RCC 7860 (cell line): ENCODE data around the gene RDX.

Experiments
- DNase-seq: peaks from one replicate; pipeline ENCODE4 v3.0.0-alpha.2; 2015; ENCODE audit warnings: low spot score
- FAIRE-seq: peaks from 2 replicates; lab custom pipeline; 2012; peaks lifted over from hg19 to GRCh38; lab: Jason Lieb, UNC

Gene RDX

DNA sequence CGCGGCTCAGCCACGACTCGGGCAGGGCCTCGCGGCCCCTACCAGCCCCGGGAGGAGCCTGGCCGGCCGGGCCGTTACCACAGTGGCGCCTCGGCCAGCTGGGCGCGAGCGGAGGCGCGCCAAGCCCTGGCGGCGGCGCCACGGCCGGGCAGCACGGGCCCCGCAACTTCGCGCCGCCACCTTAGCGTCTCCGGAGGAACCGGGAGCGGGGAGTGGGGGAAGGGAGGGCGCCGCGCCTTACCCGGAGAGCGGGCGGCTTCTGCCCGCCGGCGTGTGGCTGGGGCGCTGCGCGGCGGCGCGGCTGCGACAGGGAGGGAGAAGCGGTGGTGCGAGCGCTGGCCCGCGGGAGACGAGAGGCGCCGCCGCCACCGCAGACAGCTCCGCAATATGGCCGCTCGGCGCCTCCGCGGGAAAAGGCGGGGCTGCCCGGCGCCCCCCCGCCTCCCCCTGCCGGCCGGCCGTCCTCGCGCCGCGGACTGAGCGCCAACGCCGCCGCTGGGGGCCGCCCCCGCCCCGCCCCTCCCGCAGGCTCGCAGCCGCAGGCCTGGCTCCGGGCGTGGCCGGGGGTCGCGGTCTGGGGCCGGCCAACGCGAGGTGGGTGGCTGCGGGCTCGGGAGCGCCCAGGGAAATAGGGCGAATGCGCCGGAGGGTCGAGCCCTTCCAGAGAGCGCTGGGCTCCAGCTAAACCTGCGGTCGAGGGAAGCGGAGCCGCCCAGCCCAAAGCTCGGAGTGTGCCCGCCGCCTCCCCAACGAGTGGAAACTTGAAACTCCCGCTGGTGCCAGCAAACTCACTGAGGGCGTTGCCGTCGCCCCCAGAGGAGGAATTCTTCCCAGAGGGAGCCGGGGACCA, at the start of gene RDX:
RDX (minus strand) TSS at position 389 of the 850 bp plus-strand sequence. CDS start 16,922 bp downstream, outside the sequence.
- FAIRE-seq = peak; percentile 55
- DNase-seq = peak; percentile 77

DNA sequence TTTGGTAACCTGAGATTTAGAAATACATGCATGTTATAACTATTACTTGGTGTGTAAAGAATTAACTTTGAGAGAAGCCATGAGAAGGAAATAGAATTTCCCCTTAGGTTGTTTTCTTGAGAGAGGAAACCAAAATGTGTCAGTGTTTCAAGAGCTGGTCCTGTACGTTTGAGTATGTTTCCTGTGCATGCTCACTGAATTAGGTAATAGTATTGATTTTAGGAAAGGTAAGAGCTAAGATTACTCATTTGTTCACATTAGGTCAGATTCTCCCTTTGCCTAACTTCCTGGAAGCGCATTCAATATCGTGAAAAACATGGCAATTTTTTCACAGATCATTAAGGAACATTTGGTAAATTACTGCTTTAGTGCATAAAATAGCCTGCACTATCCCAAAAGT, 49.3 kb upstream of the RDX start:
- DNase-seq = no peak
- FAIRE-seq = no peak

DNA sequence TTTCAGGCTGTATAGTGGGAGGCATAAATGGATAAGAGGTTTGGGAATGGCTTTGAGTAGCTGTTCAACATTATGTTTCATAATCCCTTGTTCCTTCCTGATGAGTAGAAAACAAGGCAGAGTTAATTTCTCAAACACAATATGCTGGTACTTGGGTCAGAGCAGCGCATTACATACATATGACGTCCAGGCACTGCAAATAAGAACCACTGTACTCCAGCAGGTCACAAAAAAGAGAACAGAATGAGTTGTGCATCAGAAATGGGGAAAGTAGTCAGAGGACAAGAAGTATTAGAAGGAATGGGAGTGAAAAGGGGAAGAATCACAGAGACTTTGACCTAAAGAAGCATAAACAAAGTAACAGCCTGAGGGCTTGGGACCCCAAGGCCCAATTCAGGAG, 44.0 kb upstream of the RDX start:
- FAIRE-seq (no peak), DNase-seq (no peak)

- no peak for FAIRE-seq
- DNase-seq = no peak
Measured at GRCh38 chr11:110339456-110340250, 43.2 kb upstream of the RDX start.

DNA sequence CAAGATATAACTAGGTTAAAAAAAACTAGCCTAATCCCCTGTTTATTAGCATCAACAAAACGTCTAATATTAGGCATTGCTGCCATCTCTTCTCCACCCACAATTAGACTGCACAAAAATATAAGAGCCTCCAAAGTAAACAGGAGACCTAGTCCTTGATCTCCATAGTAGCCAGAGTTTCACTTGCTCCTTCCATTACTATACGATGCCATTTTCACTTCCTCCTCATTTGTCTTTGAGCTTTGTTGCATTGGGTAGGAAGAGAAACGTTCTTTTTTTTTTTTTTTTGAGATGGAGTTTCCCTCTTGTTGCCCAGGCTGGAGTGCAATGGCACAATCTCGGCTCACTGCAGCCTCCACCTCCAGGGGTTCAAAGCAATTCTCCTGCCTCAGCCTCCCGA, 42.3 kb upstream of the RDX start:
- FAIRE-seq (no peak), DNase-seq (no peak)

- FAIRE-seq (peak; percentile 80), DNase-seq (peak; percentile 89)
Measured at GRCh38 chr11:110337570-110338193, 41.3 kb upstream of the RDX start.

GRCh38 chr11:110336054-110336453, 39.6 kb upstream of the RDX start:
- no peak for FAIRE-seq
- no peak for DNase-seq

GRCh38 chr11:110335358-110335757, 38.9 kb upstream of the RDX start:
- FAIRE-seq (peak; percentile 78), DNase-seq (peak; percentile 82)

GRCh38 chr11:110331626-110332025, 35.2 kb upstream of the RDX start:
- DNase-seq (no peak), FAIRE-seq (no peak)

GRCh38 chr11:110329445-110329844, 33.0 kb upstream of the RDX start:
- FAIRE-seq = no peak

DNA sequence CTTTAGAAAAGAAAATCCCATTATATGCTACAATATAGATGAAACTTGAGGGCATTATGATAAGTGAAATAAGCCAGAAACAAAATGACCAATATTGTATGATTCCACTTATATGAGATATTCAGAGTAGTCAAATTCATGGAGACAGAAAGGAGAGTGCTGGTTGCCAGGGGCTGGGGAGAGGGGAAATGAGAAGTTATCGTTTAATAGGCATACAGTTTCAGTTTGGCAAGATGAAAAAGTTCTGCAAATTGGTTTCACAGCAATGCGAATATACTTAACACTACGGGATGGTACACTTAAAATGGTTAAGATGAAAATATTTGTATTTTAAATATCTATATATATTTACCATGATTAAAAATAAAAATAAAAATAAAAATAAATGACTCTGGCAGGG, 31.1 kb upstream of the RDX start:
- no peak for DNase-seq
- no peak for FAIRE-seq

More at GRCh38 chr11:110329445-110329844, 33.0 kb upstream of the RDX start:
- DNase-seq = no peak

GRCh38 chr11:110323786-110324185, 27.4 kb upstream of the RDX start:
- DNase-seq = no peak
- no peak for FAIRE-seq

DNA sequence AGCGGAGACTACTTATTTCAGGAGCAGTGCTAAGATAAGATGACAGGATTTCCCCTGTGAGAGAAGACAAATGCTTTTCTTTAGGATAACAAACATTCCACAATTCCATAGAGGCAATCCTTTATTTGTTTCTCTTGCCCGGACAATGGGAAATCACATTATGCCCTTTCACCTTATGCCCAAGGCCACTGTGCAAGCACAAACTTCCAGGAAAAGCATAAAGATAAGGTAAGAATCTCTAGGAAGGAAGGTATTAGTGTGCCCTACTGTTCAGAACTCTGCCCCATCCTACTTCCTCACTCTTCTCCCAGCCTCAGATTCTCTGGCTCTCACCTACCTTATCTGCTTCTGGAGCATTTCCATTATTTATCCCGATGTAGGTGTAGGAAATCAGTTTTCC, 23.1 kb upstream of the RDX start:
- no peak for FAIRE-seq

DNA sequence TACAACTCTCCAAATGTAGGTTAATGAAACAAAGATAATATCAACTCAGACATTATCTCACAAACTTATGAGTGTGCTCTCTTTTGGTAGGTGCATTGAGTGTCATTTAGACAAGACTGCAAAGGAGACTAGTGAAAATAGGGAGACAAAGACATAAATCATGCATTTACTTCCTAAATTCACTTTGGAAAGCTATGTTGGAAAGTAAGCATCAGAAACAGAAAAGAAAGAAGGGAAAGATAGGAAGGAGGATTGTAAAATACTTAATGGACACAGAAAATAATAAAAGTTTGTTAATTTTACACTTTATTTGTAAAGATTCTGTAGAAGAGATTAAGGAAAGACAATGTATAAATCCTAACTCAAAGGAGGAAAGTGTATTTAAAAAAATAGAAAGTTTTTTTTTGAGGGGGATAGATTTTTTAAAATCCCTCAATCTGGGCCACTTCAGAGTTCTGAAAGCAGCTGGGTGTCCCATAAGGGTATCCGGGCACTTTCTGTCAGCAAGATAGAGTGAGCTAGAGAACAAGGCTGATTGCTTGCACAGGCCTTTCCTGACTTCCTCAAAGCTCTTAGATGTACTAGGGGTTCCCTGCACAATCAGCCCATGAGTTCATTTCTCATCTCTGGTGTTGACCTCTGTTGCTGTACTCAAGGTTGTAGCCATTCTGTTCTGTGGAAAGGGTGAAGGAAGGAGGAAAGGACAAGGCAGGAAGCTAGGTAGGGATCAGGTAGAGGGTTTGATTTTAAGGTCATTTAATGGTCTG, 22.4 kb upstream of the RDX start:
- FAIRE-seq (no peak), DNase-seq (no peak)

More for the DNA sequence above, 23.1 kb upstream of the RDX start:
- DNase-seq = no peak

DNA sequence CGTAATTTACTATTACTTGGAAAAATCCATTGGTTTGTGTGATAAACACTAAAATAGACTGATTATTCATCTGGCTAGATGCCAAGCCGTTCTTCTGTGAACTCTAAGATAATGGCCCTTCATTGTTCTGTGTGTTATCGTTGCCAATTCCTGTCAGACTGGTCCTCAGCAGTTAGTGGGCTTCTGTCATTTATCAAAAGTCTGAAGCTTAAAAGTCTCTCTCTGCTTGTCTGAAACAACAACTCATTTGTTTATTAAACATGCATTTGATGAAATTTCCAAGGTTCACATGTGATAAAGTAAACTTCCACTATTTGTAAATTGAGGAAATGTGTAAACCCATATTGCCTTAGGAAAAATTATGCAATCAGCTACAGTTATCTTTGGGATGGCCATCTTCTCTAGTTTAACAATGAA, 21.1 kb upstream of the RDX start:
- no peak for DNase-seq
- no peak for FAIRE-seq

DNA sequence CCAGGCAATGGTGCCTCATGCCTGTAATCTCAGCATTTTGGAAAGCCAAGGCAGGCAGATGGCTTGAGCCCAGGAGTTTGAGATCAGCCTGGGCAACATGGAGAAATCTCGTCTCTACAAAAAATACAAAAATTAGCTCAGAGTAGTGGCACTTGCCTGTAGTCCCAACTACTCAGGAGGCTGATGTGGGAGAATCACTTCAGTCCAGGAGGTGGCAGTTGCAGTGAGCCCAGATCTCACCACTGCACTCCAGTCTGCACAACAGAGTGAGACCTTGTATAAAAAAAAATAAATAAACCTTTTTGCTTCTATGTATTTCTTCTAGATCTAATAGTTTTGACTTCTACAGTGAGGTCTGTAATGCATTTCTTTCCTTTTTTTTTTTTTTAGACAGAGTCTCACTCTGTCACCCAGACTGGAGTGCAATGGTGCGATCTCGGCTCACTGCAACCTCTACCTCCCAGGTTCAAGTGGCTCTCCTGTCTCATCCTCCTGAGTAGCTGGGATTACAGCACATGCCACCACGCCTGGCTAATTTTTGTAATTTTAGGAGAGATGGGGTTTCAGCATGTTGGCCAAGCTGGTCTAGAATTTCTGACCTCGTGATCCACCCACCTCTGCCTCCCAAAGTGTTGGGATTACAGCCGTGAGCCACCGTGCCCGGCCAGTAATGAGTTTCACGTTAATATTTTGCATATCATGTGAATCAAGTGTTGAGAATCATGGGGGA, 18.1 kb upstream of the RDX start:
- no peak for FAIRE-seq
- no peak for DNase-seq

DNA sequence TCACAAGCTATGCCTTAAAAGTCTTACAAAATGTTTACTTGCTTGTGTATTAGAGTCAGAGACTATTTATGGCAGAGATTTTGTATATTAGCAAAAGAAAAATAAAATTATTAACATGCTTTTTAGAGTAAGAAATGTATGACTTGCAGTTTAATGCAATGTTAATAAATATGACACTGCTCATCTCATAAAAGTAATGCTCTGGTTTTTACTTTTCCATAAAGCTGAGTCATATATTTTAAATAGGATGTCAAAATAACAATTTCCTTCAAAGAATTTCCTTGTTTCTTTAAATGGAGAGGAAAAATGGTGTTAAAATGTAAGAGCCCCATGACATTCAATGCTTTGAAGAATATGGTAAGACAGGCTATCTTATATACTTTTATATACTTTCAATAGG, 16.3 kb upstream of the RDX start:
- FAIRE-seq = no peak
- no peak for DNase-seq

GRCh38 chr11:110311783-110312579, 15.6 kb upstream of the RDX start:
- no peak for FAIRE-seq
- no peak for DNase-seq

GRCh38 chr11:110308071-110308470, 11.7 kb upstream of the RDX start:
- DNase-seq = no peak
- no peak for FAIRE-seq
